ENCODE results near the gene ST6GALNAC4.

Gene ST6GALNAC4

DNA sequence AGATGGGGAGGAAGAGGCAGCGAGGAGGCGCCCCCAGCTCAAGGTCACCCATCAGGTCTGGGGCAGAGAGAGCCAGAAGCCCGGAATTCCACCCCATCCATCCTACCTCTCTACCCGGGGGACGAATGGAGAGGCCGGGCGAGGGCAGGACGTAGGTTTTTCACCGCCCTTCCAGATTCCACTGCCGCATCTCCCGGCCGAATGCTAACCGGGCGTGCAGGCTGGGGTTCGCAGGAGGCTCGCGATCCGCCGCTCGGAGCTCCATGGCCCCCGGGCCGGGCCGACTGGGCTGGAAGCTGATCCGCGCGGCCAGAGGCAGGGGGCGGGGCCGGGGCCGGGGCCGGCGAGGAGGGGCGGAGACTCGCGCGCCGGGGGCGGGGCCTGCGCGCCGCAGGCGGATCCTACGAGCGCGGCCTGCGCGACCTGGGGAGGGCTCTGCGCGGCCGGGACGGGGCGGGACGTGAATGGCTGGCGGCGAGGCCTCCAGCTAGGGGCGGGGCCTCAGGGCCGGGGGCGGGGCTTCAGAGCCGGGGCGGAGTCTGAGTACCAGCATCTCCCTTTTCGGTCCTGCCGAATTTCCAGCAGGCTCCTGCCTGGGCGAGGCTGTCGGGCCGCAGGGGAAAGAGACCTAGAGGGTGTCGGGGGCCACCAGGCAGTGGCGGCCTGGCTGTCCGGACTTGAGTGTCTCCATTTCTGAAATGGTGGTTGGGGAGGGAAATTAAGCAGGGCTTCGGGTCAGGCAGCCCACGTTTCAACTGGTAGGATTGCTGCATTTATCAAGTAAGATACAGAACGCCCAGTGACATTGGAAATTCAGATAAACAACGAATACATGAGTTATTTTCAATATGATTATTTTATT is at the start of gene ST6GALNAC4:
ST6GALNAC4 (minus strand) TSS at position 322 of the 862 bp plus-strand sequence. CDS start 622 bp downstream, outside the sequence.
- DNase-seq (ENCODE audit: low read depth in 1 of 2, low spot score in 1 of 2) = peak; percentile 93 to 96

DNA sequence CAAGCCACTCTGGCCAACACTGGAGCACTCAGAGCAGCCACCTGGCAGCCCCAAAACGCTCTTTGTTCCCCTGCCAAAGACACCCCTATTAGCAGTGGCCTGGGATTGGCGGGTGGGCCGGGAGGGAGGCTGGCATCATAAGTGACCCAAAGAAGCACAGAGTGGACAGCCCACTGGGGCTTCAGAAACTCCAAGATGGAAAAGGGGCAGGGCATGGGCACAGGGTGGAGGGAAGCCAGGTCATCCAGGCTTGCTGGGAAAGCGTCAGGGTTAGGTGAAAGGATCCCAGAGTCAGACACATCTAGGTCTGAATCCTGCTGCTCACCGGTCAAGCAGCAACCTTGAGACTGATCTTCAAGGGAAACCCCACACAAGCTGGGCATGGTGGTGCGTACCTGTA is 49.1 kb upstream of the ST6GALNAC4 start:
- DNase-seq (ENCODE audit: low read depth in 1 of 2, low spot score in 1 of 2) = no peak

DNA sequence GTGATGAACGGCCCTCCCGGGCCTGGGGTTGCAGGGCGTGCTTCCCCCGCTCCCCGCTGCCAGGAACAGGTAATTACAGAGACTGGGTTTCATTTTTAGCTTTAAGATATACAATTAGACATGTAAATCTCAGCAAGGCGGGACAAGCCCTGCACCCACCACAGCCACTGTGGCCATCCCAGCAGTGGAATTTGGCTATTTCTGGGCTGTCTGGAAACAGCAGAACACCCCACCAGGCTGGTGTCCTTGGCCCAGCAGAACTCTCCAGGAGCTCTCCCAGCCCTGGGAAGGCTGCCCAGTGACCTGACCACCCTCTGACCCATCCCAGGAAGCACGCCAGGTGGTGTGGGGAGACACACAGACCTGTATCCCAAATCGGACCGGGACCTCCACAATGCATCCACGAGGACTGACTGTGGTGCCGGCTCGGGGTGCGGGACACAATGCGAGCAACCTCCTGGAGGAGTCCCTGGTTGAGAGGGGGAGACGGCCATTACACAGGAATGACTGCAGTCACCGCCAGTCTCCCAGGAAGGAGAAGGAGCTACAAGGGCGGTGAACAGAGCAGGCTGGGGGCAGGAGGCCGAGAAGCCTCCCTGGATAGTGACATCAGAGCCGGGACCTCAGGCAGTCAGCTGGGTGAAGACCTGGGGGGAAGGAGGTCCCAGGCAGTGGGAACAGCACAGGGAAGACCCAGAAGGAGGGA is 46.7 kb upstream of the ST6GALNAC4 start:
- DNase-seq (ENCODE audit: low read depth in 1 of 2, low spot score in 1 of 2) = no peak

GRCh38 chr9:127963041-127963358 is 46.2 kb upstream of the ST6GALNAC4 start:
- no peak for DNase-seq (ENCODE audit: low read depth in 1 of 2, low spot score in 1 of 2)

DNA sequence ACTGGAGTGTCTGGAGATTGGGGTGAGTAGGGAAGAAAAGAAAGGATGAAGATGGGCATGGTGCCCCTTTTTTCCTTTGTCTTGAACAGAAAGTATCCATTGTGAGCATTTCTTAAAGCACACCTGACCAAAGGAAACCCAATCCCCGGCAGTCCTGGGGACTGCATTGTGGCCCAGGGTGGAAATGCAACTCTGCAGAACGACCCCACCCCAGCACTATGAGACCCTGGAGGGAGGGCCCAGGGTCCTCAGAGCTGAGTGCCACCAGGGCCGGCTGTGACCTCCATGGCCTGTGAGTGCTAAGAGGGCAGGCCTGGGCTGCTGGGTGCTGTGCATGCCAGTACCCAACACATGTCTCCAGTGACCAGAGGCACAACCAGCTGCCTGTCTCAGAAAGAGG is 45.4 kb upstream of the ST6GALNAC4 start:
- no peak for DNase-seq (ENCODE audit: low read depth in 1 of 2, low spot score in 1 of 2)

DNA sequence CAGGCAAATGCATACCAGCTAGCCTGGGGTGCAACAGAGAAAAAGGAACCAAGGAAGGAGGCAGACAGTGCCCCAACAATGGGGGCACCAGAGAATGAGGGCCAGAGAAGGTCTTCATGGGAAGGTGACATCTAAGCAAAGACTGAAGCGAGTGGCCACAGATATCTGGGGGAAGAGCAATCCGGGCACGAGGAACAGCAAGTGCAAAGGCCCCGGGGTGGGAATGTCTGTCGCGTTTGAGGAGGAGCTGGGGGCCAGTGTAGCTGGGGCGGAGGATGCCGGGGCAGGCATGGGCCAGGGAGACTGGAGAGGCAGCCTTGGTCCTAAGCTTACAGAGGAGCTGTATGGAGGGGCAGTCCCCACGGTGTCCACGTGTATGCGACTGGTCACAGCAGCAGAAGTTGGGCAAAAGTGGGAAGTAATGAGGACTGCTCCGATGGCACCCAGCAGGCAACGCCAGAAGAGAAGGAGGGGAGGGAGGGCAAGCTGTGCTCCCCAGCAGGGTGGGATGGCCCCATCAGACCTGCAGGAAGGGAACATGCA is 44.8 kb upstream of the ST6GALNAC4 start:
- DNase-seq (ENCODE audit: low read depth in 1 of 2, low spot score in 1 of 2) = no peak

DNA sequence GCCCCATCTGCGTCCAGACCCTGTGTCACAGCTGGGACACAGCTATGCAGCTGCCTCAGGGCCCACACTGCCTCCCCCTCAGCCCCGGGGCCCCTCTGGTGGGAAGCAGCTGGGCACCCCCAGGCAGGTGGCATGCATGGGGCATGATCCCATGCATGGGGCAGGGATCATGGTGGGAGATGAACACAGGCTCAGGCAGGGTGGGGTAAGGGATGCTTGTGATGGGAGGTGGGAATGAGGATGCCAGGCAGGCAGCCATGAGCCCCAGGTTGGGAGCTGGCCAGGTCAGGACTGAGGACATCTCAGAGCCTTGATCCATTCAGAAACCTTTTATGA is 44.3 kb upstream of the ST6GALNAC4 start:
- no peak for DNase-seq (ENCODE audit: low read depth in 1 of 2, low spot score in 1 of 2)

DNA sequence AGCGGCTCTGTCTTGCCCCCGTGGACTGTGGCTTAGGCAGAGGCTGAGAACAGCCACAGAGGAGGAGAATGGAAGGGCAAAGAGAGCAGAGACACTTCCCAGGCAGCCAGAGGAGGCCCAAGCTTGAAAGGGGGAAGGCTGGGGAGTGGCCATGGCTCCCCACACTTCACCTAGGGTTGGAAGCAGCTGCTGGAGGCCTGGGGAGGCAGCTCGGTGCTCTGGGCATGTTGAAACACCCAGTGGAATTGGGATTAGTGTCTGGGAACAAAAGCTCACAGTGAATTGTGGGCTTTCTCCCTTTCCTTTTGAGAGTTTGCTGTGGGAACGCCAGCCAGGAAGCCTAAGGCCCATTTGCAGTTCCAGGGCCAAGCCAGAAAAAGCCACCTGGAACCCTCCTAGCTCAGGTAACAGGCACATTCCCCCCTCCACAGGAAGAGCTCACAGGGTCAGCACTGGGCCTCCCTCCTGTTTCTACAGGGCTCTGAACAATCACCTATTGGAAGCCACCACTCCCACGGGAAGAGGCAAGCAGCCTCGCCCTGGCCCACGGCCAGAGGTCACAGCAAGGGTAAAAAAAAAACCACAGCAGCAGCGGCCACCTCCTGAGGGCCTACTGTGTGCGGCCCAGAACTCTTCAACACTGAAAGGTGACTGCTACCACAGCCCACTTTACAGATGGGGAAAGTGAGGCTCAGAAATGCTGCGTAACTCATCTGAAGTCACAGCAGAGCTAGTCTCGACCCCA is 43.7 kb upstream of the ST6GALNAC4 start:
- no peak for DNase-seq (ENCODE audit: low read depth in 1 of 2, low spot score in 1 of 2)

GRCh38 chr9:127959841-127960409 is 43.1 kb upstream of the ST6GALNAC4 start:
- no peak for DNase-seq (ENCODE audit: low read depth in 1 of 2, low spot score in 1 of 2)

DNA sequence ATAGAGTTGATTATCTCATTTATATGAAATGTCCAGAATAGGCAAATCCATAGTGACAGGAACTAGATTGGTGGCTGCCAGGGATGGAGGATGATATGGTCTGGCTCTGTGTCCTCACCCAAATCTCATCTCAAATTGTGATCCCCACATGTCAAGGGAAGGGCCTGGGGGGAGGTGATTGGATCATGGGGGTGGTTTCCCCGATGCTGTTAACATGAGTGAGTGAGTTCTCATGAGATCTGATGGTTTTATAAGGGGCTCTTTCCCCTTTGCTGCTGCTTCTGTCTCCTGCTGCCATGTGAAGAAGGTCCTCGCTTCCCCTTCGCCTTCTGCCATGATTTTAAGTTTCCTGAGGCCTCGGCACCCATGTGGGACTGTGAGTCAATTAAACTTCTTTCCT is 42.6 kb upstream of the ST6GALNAC4 start:
- no peak for DNase-seq (ENCODE audit: low read depth in 1 of 2, low spot score in 1 of 2)

- no peak for DNase-seq (ENCODE audit: low read depth in 1 of 2, low spot score in 1 of 2)
Observed at GRCh38 chr9:127958728-127959127, 41.9 kb upstream of the ST6GALNAC4 start.

DNA sequence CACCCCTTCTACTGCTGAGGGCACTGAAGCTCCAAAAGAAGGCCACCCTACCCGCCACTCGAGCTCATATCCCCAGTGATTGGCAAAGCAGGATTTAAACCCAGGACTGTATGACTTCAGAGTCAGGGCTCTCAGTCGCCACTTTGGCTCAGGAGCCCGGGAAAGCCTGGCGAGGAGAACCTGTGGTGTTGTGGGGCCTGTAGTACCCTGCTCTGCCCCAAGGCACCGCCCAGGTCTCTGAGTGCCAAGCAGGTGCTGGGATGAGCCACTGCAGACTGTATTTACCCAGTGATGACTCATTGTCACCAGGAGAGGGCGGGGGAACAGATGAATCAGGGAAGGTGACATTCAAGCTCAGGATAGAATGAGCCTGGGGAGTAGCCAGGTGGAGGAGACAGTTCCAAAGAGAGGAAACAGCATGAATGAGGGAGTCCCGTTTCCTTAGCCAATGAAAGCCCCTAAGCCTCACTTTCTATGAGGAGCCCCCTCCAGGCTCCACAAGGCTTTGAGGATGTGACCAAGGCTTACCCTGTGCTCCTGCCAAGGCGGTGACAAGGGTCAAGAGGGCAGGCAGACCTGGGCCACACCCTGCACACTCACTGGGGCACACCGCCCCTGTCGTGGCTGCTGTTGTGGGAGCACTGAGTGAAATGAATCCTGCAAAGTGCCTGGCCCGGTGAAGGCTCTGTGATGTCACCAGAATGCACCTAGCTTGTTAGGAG is 38.6 kb upstream of the ST6GALNAC4 start:
- peak; percentile 59 to 78 for DNase-seq (ENCODE audit: low read depth in 1 of 2, low spot score in 1 of 2)

- no peak for DNase-seq (ENCODE audit: low read depth in 1 of 2, low spot score in 1 of 2)
Observed at GRCh38 chr9:127954831-127955293, 38.0 kb upstream of the ST6GALNAC4 start.

DNA sequence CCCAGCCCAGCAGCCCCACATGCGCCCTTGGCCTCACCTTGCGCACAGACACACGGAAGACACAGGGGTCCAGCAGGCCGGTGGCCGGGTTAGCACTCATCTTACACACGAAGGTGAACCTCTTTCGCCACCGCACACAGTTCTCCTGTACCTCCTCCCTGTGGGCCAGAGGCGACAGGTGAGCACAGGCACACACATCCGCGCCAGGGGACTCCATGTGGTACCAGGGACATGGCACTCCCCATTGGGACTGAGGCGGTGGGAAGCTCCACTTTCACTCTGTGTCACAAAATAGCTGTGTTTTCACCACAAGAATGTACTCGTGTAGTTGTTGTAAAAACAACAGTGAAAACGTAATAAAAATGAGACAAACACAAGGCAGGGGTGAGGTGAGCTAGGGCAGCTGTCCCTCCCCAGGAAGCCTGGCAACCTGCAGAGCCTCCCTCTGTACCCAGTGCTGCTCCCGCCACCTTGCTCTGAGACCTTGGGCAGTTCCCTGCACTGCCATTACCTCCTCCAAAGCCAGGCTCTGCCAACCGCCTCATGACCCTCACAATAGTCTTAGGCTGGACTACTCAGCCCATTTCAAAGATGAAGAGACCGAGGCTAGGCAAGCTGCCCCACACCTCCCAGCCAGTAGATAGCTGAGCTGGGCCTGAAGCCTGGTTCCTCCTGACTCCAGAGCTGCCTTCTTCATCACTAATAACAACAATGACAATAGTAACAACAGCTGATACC is 37.1 kb upstream of the ST6GALNAC4 start:
- no peak for DNase-seq (ENCODE audit: low read depth in 1 of 2, low spot score in 1 of 2)

DNA sequence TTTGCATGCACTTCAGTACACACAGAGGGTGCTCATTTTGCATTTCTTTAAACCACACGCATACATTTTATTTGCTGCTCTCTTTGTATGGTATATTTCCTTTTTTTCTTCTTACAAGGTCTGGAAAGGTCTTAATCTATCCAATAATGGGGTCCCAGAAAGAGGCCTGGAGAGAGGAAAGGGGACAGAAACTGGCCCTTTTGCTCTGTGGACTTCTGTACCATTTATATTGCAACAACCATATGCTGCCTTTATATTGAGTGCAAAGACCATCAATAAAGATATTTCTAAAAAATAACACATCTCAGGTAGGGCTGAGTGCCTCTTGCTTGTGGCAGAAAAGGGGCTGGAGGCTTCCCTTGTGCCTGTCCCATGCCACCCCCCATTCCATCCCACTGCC is 36.3 kb upstream of the ST6GALNAC4 start:
- no peak for DNase-seq (ENCODE audit: low read depth in 1 of 2, low spot score in 1 of 2)

DNA sequence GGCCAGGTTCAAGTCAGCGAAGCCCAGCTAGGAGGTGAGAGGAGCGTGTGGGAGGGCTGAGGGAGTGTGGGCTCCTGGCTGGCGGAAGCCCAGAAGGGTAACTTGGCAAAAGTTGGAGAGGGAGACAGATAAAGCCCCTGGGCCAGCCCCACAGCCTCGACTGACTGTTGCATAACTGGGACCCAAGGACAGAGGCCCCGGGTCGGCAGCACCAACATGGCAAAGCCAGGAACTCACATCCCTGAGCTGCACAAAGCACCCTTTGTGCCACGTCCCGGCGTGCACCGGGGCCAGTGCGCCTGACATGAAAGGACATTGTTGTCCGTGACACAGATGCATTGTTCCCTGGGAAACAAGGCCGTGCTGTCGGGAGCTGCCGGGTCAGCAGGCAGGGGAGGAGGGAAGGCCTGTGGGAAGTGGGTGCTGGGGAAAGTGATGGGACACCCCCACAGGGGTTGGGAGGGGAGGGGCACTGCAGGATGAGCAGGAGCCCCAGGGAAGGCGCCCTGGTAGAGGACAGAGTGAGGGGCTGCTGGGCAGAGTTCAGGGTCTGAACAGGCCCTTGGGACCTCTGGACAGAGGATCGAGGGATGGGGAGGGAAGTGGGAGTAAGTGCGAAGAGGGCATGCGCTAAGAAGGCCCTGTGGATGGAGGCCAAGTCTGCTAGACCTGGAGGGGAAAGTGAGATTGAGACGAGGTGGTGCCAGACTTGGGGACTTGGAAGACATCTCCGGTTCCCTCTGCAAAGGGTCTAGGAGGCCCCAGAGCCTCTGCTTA is 33.9 kb upstream of the ST6GALNAC4 start:
- no peak for DNase-seq (ENCODE audit: low read depth in 1 of 2, low spot score in 1 of 2)

DNA sequence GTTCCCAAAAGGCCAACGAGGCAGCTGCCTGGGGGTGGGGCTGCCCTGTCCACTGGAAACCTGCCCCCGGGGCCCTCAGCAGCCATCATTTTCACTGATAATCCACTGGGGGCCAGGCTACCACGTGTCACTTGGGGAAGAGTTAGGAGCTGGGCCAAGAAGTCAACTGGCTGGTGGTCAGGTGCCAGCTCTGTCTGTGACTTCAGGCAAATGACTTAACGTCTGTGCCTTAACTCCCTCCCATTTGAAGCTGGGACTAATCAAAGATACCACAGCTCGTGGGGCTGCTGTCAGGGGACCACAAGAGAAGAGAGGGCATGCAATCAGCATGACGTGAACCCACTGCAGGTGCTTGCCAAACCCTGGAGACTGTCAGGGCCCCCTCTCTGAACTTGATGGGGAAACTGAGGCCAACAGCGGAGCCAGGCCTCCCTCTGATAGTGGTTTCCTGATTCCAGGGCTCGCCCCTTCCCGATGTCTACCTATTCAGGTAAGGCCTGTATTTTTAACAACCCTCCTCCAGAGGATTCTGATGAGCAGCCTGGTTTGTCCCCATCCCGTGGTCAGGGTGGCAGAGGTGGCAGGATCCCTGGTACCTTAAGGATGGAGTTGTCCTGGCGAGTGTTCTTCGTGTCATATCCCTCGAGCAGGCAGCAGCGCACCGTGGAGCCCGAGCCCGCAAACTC is 33.1 kb upstream of the ST6GALNAC4 start:
- no peak for DNase-seq (ENCODE audit: low read depth in 1 of 2, low spot score in 1 of 2)

DNA sequence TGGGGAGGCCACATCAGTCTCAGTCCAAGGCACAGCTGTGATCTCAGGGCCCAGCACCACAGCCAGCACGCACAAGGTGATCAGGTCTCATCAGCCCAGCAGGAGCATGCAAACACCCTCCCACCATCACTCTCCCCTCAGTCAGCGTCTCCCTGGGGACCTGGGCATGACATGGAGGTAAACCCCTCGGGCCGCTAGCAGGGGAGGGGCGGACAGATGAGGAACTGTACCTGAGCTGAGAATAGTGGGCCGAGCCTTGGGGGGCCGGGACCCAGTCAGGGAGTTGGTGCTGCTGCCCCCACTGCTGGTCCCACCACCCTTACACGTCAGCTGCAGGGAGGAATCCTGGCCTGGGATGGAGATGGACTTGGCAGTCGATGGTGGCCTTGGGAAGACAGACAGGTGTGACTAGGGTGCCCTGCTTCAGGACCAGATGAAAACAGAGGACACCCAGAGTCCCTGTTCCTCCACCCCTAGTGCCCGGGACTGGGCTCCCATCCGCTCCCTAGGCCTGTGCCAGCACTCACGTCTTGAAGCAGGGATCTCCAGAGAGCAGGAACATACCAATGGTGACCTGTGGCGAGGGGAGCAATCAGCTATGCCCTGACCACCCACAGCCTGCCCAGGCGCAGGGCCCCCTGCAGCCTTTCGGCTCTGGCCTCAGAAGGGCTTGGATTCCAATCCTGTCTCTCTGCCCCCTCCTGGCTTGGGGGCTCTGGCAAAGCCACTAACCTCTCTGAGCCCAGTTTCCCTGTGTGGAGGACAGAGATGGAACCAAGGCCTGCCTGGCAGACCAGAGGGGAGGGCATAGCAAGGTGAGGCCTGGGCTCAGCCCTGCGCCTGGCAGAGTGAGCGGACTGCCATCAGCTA is 31.2 kb upstream of the ST6GALNAC4 start:
- DNase-seq (ENCODE audit: low read depth in 1 of 2, low spot score in 1 of 2) = no peak

Measured in activated T-helper 1 cell treated with anti-CD3 and anti-CD28 coated beads, Interleukin-2, amount 50 U/mL, for 16 hours (primary cell).